GM23338 (cell line): ENCODE data around the gene IGFLR1. TPM values are rescaled to one million over a fixed set of nuclear protein-coding genes. Genes with fewer than 3 reads are reported as not detected.

Experiments
- ATAC-seq: fragments of 200-7000 bp; cut with Tn5 transposase; 3 replicates; pipeline ENCODE4 v1.9.1; 2020
- DNase-seq: peaks from one replicate; pipeline ENCODE4 v3.0.0-alpha.2; 2015; ENCODE audit warnings: low spot score
- H2AFZ ChIP-seq: fragments of 200-600 bp; sonication (generic); 2 replicates; pipeline ENCODE4 v1.8.0; 2016; ENCODE audit warnings: antibody characterized with exemption, mild to moderate bottlenecking, moderate library complexity
- H3F3A ChIP-seq: fragments of 200-600 bp; sonication (generic); replicated peaks from 2 replicates; pipeline ENCODE4 v1.8.0; 2017; ENCODE audit warnings: antibody characterized with exemption, mixed run types, low read depth
- H3K27ac ChIP-seq: fragments of 200-600 bp; sonication (generic); 2 replicates; pipeline ENCODE4 v1.6.1; 2016; ENCODE audit warnings: low read depth
- H3K27me3 ChIP-seq: fragments of 200-600 bp; sonication (generic); 2 replicates; pipeline ENCODE4 v1.8.0; 2016; ENCODE audit warnings: mild to moderate bottlenecking, mixed run types, moderate library complexity; ENCODE audit not compliant: insufficient read depth
- H3K36me3 ChIP-seq: fragments of 200-600 bp; sonication (generic); 2 replicates; pipeline ENCODE4 v1.8.0; 2016; ENCODE audit warnings: mild to moderate bottlenecking; ENCODE audit not compliant: insufficient read depth
- H3K4me1 ChIP-seq: fragments of 200-600 bp; sonication (generic); 2 replicates; pipeline ENCODE4 v1.8.0; 2016; ENCODE audit warnings: mild to moderate bottlenecking, moderate library complexity; ENCODE audit not compliant: insufficient read depth
- H3K4me2 ChIP-seq: fragments of 200-600 bp; sonication (generic); 2 replicates; pipeline ENCODE4 v1.7.1; 2017; ENCODE audit warnings: mixed run types
- H3K4me3 ChIP-seq: fragments of 200-600 bp; sonication (generic); 2 replicates; pipeline ENCODE4 v1.6.1; 2016; ENCODE audit warnings: mixed run types
- H3K79me2 ChIP-seq: fragments of 200-600 bp; sonication (generic); replicated peaks from 2 replicates; pipeline ENCODE4 v1.8.0; 2017; ENCODE audit warnings: mild to moderate bottlenecking; ENCODE audit not compliant: insufficient read depth
- H3K9me2 ChIP-seq: fragments of 200-600 bp; sonication (generic); 2 replicates; pipeline ENCODE4 v1.8.0; 2017; ENCODE audit not compliant: insufficient read depth
- H4K20me1 ChIP-seq: fragments of 200-600 bp; sonication (generic); replicated peaks from 2 replicates; pipeline ENCODE4 v1.8.0; 2017; ENCODE audit warnings: mild to moderate bottlenecking; ENCODE audit not compliant: insufficient read depth
- H3K27ac Mint-ChIP-seq: 2 replicates; pipeline ENCODE4 v1.8.0; 2020; ENCODE audit warnings: inconsistent platforms, mild to moderate bottlenecking, moderate library complexity, mixed read lengths
- H3K27me3 Mint-ChIP-seq: 3 replicates; pipeline ENCODE4 v1.8.0; 2022; ENCODE audit warnings: low read depth, mild to moderate bottlenecking, moderate library complexity, mixed read lengths, inconsistent platforms; ENCODE audit not compliant: insufficient read depth, poor library complexity
- H3K36me3 Mint-ChIP-seq: 3 replicates; pipeline ENCODE4 v1.8.0; 2021; ENCODE audit warnings: low read depth, mild to moderate bottlenecking, inconsistent platforms, moderate library complexity, mixed read lengths
- H3K4me1 Mint-ChIP-seq: 3 replicates; pipeline ENCODE4 v1.8.0; 2020; ENCODE audit warnings: mild to moderate bottlenecking, inconsistent platforms, mixed read lengths
- H3K4me3 Mint-ChIP-seq: 3 replicates; pipeline ENCODE4 v1.8.0; 2021; ENCODE audit warnings: moderate library complexity, mild to moderate bottlenecking, inconsistent platforms, mixed read lengths
- H3K9me3 Mint-ChIP-seq: 3 replicates; pipeline ENCODE4 v1.8.0; 2020; ENCODE audit warnings: moderate library complexity, mild to moderate bottlenecking, inconsistent platforms, mixed read lengths
- CREB1 ChIP-seq: fragments of 250-450 bp; sonication (Bioruptor Pico); IDR thresholded peaks from 2 replicates; pipeline ENCODE4 v1.5.0; 2020; ENCODE audit warnings: low read depth, mild to moderate bottlenecking, moderate library complexity
- CTCF ChIP-seq, 2 experiments: fragments of 200-600 bp in 1 of 2; sonication (generic) in 1 of 2; conservative IDR thresholded peaks; 2 replicates each; pipeline versions ENCODE4 v1.5.1 to v1.6.1; 2016 to 2017; ENCODE audit warnings: antibody characterized with exemption in 2 of 2, low read depth in 2 of 2, mild to moderate bottlenecking in 2 of 2, moderate library complexity in 1 of 2
- EZH2phosphoT487 ChIP-seq: fragments of 200-600 bp; sonication (generic); IDR thresholded peaks from one replicate; pipeline ENCODE4 v1.8.1; 2018; ENCODE audit warnings: antibody characterized with exemption; ENCODE audit not compliant: unreplicated experiment
- NANOG ChIP-seq: IDR thresholded peaks from 2 replicates; pipeline ENCODE4 v1.6.1; 2016; ENCODE audit warnings: antibody characterized with exemption, borderline replicate concordance
- POLR2AphosphoS5 ChIP-seq: IDR thresholded peaks from 2 replicates; pipeline ENCODE4 v1.6.1; 2016; ENCODE audit warnings: antibody characterized with exemption, low read depth
- ZNF114 ChIP-seq: fragments of 250-450 bp; sonication (Bioruptor Pico); IDR thresholded peaks from 2 replicates; pipeline ENCODE4 v1.5.0; 2020; ENCODE audit warnings: mild to moderate bottlenecking, moderate library complexity
- ZNF331 ChIP-seq: fragments of 250-450 bp; sonication (Bioruptor Pico); IDR thresholded peaks from 2 replicates; pipeline ENCODE4 v1.5.0; 2020; ENCODE audit warnings: low read depth, mild to moderate bottlenecking, moderate library complexity
- polyA plus RNA-seq: library from polyadenylated mRNA; unstranded; fragments of >200 nt; fragmentation: Nextera tagmentation; extraction: Ambion mirVana; gene quantifications from 2 replicates; pipeline ENCODE4 v1.2.1, GENCODE V29; 2016
- total RNA-seq: library from RNA; depleted of rRNA; stranded (reverse); fragments of >200 nt; shearing (Covaris generic); gene quantifications from 2 replicates; pipeline ENCODE4 v1.2.3, GENCODE V29; 2014
- TF ChIP-seq, protein P1 (sequence below): IDR thresholded peaks from 2 replicates; pipeline ENCODE4 v1.6.1; 2016; ENCODE audit warnings: antibody characterized with exemption

Gene IGFLR1
- total and polyA plus RNA-seq, 2 experiments from 2014 or later, result 14.4 to 17.8 TPM

DNA sequence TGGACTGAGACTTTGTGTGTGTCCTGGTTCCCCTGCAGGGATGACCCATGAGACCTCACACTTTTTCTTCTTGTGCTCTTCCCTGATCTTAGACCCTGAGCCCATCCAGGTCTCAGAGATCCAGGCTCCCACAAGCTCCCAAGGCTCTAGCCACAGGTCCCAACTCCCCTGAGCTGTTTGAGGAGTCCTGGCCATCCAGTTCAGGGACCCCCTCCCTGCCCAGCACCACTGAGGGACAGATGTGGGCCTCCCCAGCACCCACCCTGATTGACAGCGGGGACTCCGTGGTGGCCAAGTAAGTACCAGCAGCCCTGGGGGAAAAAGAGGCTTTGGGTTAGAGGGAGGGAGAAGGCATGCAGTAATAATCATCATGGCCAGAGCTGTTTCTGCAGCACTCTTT is 17.4 kb upstream of the IGFLR1 start:
- Mint-ChIP-seq H3K36me3 (peaks cover 35% of the 10 kb centered on the region), H3K27me3 (peaks cover 28% of the 10 kb centered on the region), H3K27ac (no peak overlapping the region), H3K4me3 (peak overlapping the region; percentile 83), H3K9me3 (no peaks in the 10 kb centered on the region; the same call in 2 of the 3 replicates), H3K4me1 (peaks cover 15% of the 10 kb centered on the region)
- no peak for TF ChIP-seq CREB1 (CRISPR knock-in tag)
- no peak for TF ChIP-seq ZNF114 (CRISPR knock-in tag)
- TF ChIP-seq EZH2phosphoT487, result no peak
- no peak for TF ChIP-seq NANOG
- TF ChIP-seq ZNF331, result no peak
- peaks cover 3% of the 10 kb centered on the region for H4K20me1 ChIP-seq
- H3F3A ChIP-seq, result peaks cover 9% of the 10 kb centered on the region; the same call in 1 of the 2 replicates
- H3K9me2 ChIP-seq, result no peaks in the 10 kb centered on the region
- peaks cover 13% of the 10 kb centered on the region for H3K79me2 ChIP-seq
- peaks cover 4% of the 10 kb centered on the region for H3K4me1 ChIP-seq
- H3K4me2 ChIP-seq, result no peak overlapping the region
- peaks cover 26% of the 10 kb centered on the region for H3K27me3 ChIP-seq
- H3K27ac ChIP-seq, result no peak overlapping the region
- no peak for ATAC-seq
- DNase-seq, result no peak
- H2AFZ ChIP-seq, result no peak overlapping the region
- peaks cover 6% of the 10 kb centered on the region; the same call in 1 of the 2 replicates for H3K36me3 ChIP-seq
- no peak overlapping the region for H3K4me3 ChIP-seq

DNA sequence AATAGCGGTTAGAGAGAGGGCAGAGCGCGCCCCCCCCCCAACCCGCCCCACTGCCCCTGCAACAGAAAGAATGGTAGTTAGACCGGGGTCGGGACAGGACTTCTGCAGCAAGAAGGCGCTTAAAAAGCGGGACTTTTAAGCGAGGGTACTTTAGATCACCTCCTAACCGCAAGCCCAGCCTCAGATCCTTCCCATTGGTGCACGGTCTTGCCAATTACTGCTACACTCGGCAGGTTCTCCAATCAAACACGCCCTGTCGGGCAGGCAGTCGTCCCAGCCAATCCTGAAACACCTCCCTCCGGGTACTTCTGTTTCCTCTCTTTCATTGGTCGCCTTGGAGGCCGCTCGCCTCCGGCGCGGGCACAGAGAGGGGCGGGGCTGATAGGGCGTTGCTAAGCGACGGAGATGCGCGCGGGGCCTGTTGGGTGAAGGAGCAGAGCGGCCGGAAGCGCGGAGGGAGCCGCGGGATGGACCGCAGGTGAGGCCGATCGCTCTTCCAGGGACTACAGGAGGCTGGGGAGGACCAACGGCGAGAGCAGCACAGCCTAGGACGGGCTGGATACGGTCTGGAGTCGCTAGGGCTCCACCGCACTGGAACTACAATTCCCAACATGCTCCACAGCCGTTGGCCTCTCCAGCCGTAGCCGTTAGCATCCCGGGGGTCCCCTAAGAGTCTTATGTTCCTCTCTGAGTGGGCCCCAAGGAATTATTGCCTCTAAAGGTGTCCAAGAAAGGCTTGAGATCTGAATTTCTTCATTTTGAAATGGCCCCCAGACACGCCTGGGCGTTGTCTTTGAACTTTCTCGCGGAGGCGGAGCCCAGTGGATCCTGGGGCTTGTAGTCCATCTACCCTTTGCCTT is 15.7 kb upstream of the IGFLR1 start, which contains the start of gene PROSER3:
PROSER3 (plus strand) TSS at position 428 of the 860 bp plus-strand sequence; CDS start at position 468, 40 bp downstream.
- peaks cover 4% of the 10 kb centered on the region for H3K4me1 ChIP-seq
- H3K27ac Mint-ChIP-seq, result peak within 1 kb of the TSS; percentile 93
- H3K9me2 ChIP-seq, result no peaks in the 10 kb centered on the region
- DNase-seq (peak; percentile 99), ATAC-seq (peak; percentile 89)
- H3K79me2 ChIP-seq, result peaks cover 13% of the 10 kb centered on the region
- no peaks in the 10 kb centered on the region; the same call in 2 of the 3 replicates for H3K9me3 Mint-ChIP-seq
- H3K4me3 Mint-ChIP-seq, result peak within 1 kb of the TSS; percentile 83
- H3K27me3 Mint-ChIP-seq, result peaks cover 37% of the 10 kb centered on the region
- H3K27me3 ChIP-seq, result peaks cover 28% of the 10 kb centered on the region
- H3K4me2 ChIP-seq, result peak within 1 kb of the TSS; percentile 93
- H3K4me3 ChIP-seq, result peak within 1 kb of the TSS; percentile 94
- H3F3A ChIP-seq, result peaks cover 9% of the 10 kb centered on the region; the same call in 1 of the 2 replicates
- peak within 1 kb of the TSS; percentile 59 for H3K27ac ChIP-seq
- peaks cover 27% of the 10 kb centered on the region for H3K36me3 Mint-ChIP-seq
- H3K36me3 ChIP-seq, result peaks cover 6% of the 10 kb centered on the region; the same call in 1 of the 2 replicates
- no peak for TF ChIP-seq CTCF (conservative IDR thresholded peaks at IDR 0.05; ENCODE audit: low read depth in 2 of 2)
- TF ChIP-seq CREB1 (CRISPR knock-in tag), result peak; percentile 71
- TF ChIP-seq, protein P1, sequence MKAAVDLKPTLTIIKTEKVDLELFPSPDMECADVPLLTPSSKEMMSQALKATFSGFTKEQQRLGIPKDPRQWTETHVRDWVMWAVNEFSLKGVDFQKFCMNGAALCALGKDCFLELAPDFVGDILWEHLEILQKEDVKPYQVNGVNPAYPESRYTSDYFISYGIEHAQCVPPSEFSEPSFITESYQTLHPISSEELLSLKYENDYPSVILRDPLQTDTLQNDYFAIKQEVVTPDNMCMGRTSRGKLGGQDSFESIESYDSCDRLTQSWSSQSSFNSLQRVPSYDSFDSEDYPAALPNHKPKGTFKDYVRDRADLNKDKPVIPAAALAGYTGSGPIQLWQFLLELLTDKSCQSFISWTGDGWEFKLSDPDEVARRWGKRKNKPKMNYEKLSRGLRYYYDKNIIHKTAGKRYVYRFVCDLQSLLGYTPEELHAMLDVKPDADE, result peak; percentile 73
- no peak for TF ChIP-seq NANOG
- peak; percentile 82 for TF ChIP-seq POLR2AphosphoS5
- TF ChIP-seq ZNF331, result no peak
- peak within 1 kb of the TSS; percentile 92 for H2AFZ ChIP-seq
- peaks cover 3% of the 10 kb centered on the region for H4K20me1 ChIP-seq
- peaks cover 15% of the 10 kb centered on the region for H3K4me1 Mint-ChIP-seq
